HG02571 (cell line): Measurements from ENCODE around the gene FGFBP3.

Experiments used
- ATAC-seq: cut with Tn5 transposase; IDR thresholded peaks from one replicate; pipeline ENCODE4 v1.9.1; 2021; ENCODE audit warnings: mild to moderate bottlenecking, moderate library complexity; ENCODE audit not compliant: unreplicated experiment

The FGFBP3 gene

GRCh38 chr10:91864099-91864498, 45.2 kb downstream of the FGFBP3 start:
- ATAC-seq = no peak

- no peak for ATAC-seq
Measured at GRCh38 chr10:91860885-91861284, 48.4 kb downstream of the FGFBP3 start.

- no peak for ATAC-seq
Measured at GRCh38 chr10:91856637-91857036, 52.6 kb downstream of the FGFBP3 start.
